Mesenchymal stem cell (in vitro differentiated cells and primary cell): Measurements from ENCODE around the gene PCDH19.

Experiments used
- DNase-seq: peaks from one replicate; pipeline ENCODE4 v3.0.0-alpha.2; 2013
- H2AFZ ChIP-seq: one replicate; pipeline ENCODE4 v1.6.1; 2013; ENCODE audit warnings: low read depth, mild to moderate bottlenecking, control low read depth, inconsistent platforms, low read length, moderate library complexity
- H2AK5ac ChIP-seq: 2 replicates; pipeline ENCODE4 v1.6.1; 2013; ENCODE audit warnings: low read length, moderate library complexity, mild to moderate bottlenecking, inconsistent platforms; ENCODE audit not compliant: severe bottlenecking
- H2BK120ac ChIP-seq: one replicate; pipeline ENCODE4 v1.6.1; 2013; ENCODE audit warnings: low read depth, mild to moderate bottlenecking, inconsistent platforms, low read length, moderate library complexity
- H2BK12ac ChIP-seq, 2 experiments: one replicate each; pipeline ENCODE4 v1.6.1; 2013; ENCODE audit warnings: inconsistent platforms in 2 of 2, low read length in 2 of 2, mild to moderate bottlenecking in 2 of 2, moderate library complexity in 2 of 2, control low read depth in 1 of 2
- H2BK15ac ChIP-seq: one replicate; pipeline ENCODE4 v1.6.1; 2013; ENCODE audit warnings: mild to moderate bottlenecking, low read depth, inconsistent platforms; ENCODE audit not compliant: poor library complexity, severe bottlenecking
- H2BK5ac ChIP-seq: 2 replicates; pipeline ENCODE4 v1.6.1; 2013; ENCODE audit warnings: low read depth, mild to moderate bottlenecking, low read length, control low read depth, inconsistent platforms; ENCODE audit not compliant: poor library complexity, severe bottlenecking
- H3K14ac ChIP-seq, 2 experiments: one replicate each; pipeline ENCODE4 v1.6.1; 2013; ENCODE audit warnings: inconsistent platforms in 2 of 2, low read length in 2 of 2, control low read depth in 1 of 2, mild to moderate bottlenecking in 1 of 2, moderate library complexity in 1 of 2
- H3K18ac ChIP-seq, 2 experiments: one replicate each; pipeline ENCODE4 v1.6.1; 2013; ENCODE audit warnings: inconsistent platforms in 2 of 2, low read length in 2 of 2, control low read depth in 1 of 2, low read depth in 1 of 2, mild to moderate bottlenecking in 1 of 2
- H3K23ac ChIP-seq, 2 experiments: one replicate each; pipeline ENCODE4 v1.6.1; 2013; ENCODE audit warnings: inconsistent platforms in 2 of 2, low read length in 2 of 2, mild to moderate bottlenecking in 2 of 2, moderate library complexity in 2 of 2, control low read depth in 1 of 2
- H3K27ac ChIP-seq: 2 replicates; pipeline ENCODE4 v1.5.1; 2013; ENCODE audit warnings: mild to moderate bottlenecking, moderate library complexity, low read length, control low read depth, inconsistent platforms; ENCODE audit not compliant: poor library complexity, severe bottlenecking
- H3K27me3 ChIP-seq, 2 experiments: 2 replicates each; pipeline versions ENCODE4 v1.6.1 to v1.7.0; 2013; ENCODE audit warnings: low read length in 2 of 2, mild to moderate bottlenecking in 2 of 2, moderate library complexity in 2 of 2, control low read depth in 1 of 2, inconsistent platforms in 1 of 2; ENCODE audit not compliant: control insufficient read depth in 1 of 2, insufficient read depth in 1 of 2
- H3K36me3 ChIP-seq, 2 experiments: 2 replicates each; pipeline versions ENCODE4 v1.6.1 to v1.7.0; 2013; ENCODE audit warnings: low read length in 2 of 2, control low read depth in 1 of 2, inconsistent platforms in 1 of 2, low read depth in 1 of 2, mild to moderate bottlenecking in 1 of 2; ENCODE audit not compliant: insufficient read depth in 2 of 2, control insufficient read depth in 1 of 2
- H3K4ac ChIP-seq, 2 experiments: one replicate each; pipeline ENCODE4 v1.6.1; 2013; ENCODE audit warnings: inconsistent platforms in 2 of 2, low read length in 2 of 2, mild to moderate bottlenecking in 2 of 2, moderate library complexity in 2 of 2, control low read depth in 1 of 2, low read depth in 1 of 2
- H3K4me1 ChIP-seq: 2 replicates; pipeline ENCODE4 v1.6.1; 2013; ENCODE audit warnings: low read depth, low read length, control low read depth; ENCODE audit not compliant: control insufficient read depth, insufficient read depth
- H3K4me2 ChIP-seq: 2 replicates; pipeline ENCODE4 v1.6.1; 2013; ENCODE audit warnings: low read length, mild to moderate bottlenecking, inconsistent platforms; ENCODE audit not compliant: poor library complexity, severe bottlenecking
- H3K4me3 ChIP-seq, 2 experiments: 2 replicates each; pipeline versions ENCODE4 v1.5.1 to v1.7.0; 2013; ENCODE audit warnings: low read length in 2 of 2, mild to moderate bottlenecking in 2 of 2, control low read depth in 1 of 2, low read depth in 1 of 2; ENCODE audit not compliant: insufficient read depth in 1 of 2
- H3K79me1 ChIP-seq: replicated peaks from 2 replicates; pipeline ENCODE4 v1.6.1; 2013; ENCODE audit warnings: mild to moderate bottlenecking, control low read depth, low read length, inconsistent platforms; ENCODE audit not compliant: poor library complexity, severe bottlenecking
- H3K9ac ChIP-seq: 2 replicates; pipeline ENCODE4 v1.7.0; 2013; ENCODE audit warnings: mild to moderate bottlenecking, low read length, moderate library complexity
- H3K9me3 ChIP-seq: 2 replicates; pipeline ENCODE4 v1.7.0; 2013; ENCODE audit warnings: mild to moderate bottlenecking, low read length; ENCODE audit not compliant: control insufficient read depth
- H4K8ac ChIP-seq: one replicate; pipeline ENCODE4 v1.6.1; 2013; ENCODE audit warnings: inconsistent platforms, mild to moderate bottlenecking, low read length, moderate library complexity
- H4K91ac ChIP-seq: one replicate; pipeline ENCODE4 v1.6.1; 2013; ENCODE audit warnings: mild to moderate bottlenecking, low read length, inconsistent platforms
- WGBS: methylation state at CpG from one replicate; pipeline ENCODE4 v1.1.7; 2013; ENCODE audit warnings: mixed read lengths; 5-methylcytosine and 5-hydroxymethylcytosine counted together

The PCDH19 gene

GRCh38 chrX:100350704-100351489 lies 59.2 kb downstream of the PCDH19 start:
- peaks cover 0 to 24% of the 10 kb centered on the region in 2 experiments for H3K27me3 ChIP-seq
- H3K4me2 ChIP-seq: no peak overlapping the region
- no peak overlapping the region for H3K23ac ChIP-seq
- no peak overlapping the region for H2BK12ac ChIP-seq
- no peaks in the 10 kb centered on the region for H3K4me1 ChIP-seq
- H3K18ac ChIP-seq: no peak overlapping the region
- no peak overlapping the region for H4K91ac ChIP-seq
- WGBS: 71% methylated on average over 4 of the region's 5 CpGs
- H2BK5ac ChIP-seq: no peak overlapping the region
- H3K4me3 ChIP-seq: no peak overlapping the region
- H3K27ac ChIP-seq: no peak overlapping the region
- no peaks in the 10 kb centered on the region for H3K36me3 ChIP-seq
- no peak overlapping the region for H3K9ac ChIP-seq
- H2BK15ac ChIP-seq: no peak overlapping the region
- H3K14ac ChIP-seq: no peak overlapping the region
- no peak overlapping the region for H4K8ac ChIP-seq
- no peak overlapping the region for H2BK120ac ChIP-seq
- H3K4ac ChIP-seq: no peak overlapping the region
- no peak overlapping the region for H2AK5ac ChIP-seq
- H2AFZ ChIP-seq: no peak overlapping the region
- DNase-seq: no peak
- H3K79me1 ChIP-seq: no peaks in the 10 kb centered on the region
- H3K9me3 ChIP-seq: no peaks in the 10 kb centered on the region

- Histone ChIP-seq H3K4me1 (no peaks in the 10 kb centered on the region), H2BK12ac (no peak overlapping the region), H2AK5ac (no peak overlapping the region), H3K27me3 (peaks cover 0 to 16% of the 10 kb centered on the region in 2 experiments), H3K23ac (no peak overlapping the region), H3K9ac (no peak overlapping the region), H3K27ac (no peak overlapping the region), H4K91ac (no peak overlapping the region), H3K9me3 (no peaks in the 10 kb centered on the region), H3K79me1 (no peaks in the 10 kb centered on the region), H2BK5ac (no peak overlapping the region), H2BK15ac (no peak overlapping the region), H2AFZ (no peak overlapping the region), H2BK120ac (no peak overlapping the region), H3K14ac (no peak overlapping the region), H3K36me3 (no peaks in the 10 kb centered on the region), H3K4me3 (no peak overlapping the region), H3K4ac (no peak overlapping the region), H4K8ac (no peak overlapping the region), H3K4me2 (no peak overlapping the region), H3K18ac (no peak overlapping the region)
- DNase-seq: no peak
Measured at GRCh38 chrX:100349391-100349790, 60.7 kb downstream of the PCDH19 start.

- no peak overlapping the region for H3K14ac ChIP-seq
- no peaks in the 10 kb centered on the region for H3K36me3 ChIP-seq
- no peak overlapping the region for H2BK15ac ChIP-seq
- no peak overlapping the region for H4K8ac ChIP-seq
- H3K79me1 ChIP-seq: no peaks in the 10 kb centered on the region
- no peak overlapping the region for H2BK12ac ChIP-seq
- H3K4me1 ChIP-seq: no peaks in the 10 kb centered on the region
- H2AFZ ChIP-seq: no peak overlapping the region
- H3K9ac ChIP-seq: no peak overlapping the region
- no peak overlapping the region for H3K4me2 ChIP-seq
- peaks cover 0 to 20% of the 10 kb centered on the region in 2 experiments for H3K27me3 ChIP-seq
- no peak overlapping the region for H3K4ac ChIP-seq
- no peak overlapping the region for H2AK5ac ChIP-seq
- WGBS: 50% methylated on average over 1 of the region's 4 CpGs
- H3K23ac ChIP-seq: no peak overlapping the region
- H3K9me3 ChIP-seq: no peaks in the 10 kb centered on the region
- no peak overlapping the region for H3K18ac ChIP-seq
- no peak overlapping the region for H4K91ac ChIP-seq
- no peak overlapping the region for H2BK120ac ChIP-seq
- DNase-seq: no peak
- H3K27ac ChIP-seq: no peak overlapping the region
- no peak overlapping the region for H2BK5ac ChIP-seq
- H3K4me3 ChIP-seq: no peak overlapping the region
Measured at GRCh38 chrX:100341142-100341510, 68.9 kb downstream of the PCDH19 start.

GRCh38 chrX:100340491-100341141 lies 69.5 kb downstream of the PCDH19 start:
- Histone ChIP-seq H4K8ac (no peak overlapping the region), H3K23ac (no peak overlapping the region), H4K91ac (no peak overlapping the region), H3K4ac (no peak overlapping the region), H2AK5ac (no peak overlapping the region), H3K9ac (no peak overlapping the region), H3K36me3 (no peaks in the 10 kb centered on the region), H3K4me2 (no peak overlapping the region), H2BK5ac (no peak overlapping the region), H2BK15ac (no peak overlapping the region), H3K18ac (no peak overlapping the region), H3K27ac (no peak overlapping the region), H3K14ac (no peak overlapping the region), H2BK120ac (no peak overlapping the region), H2BK12ac (no peak overlapping the region), H2AFZ (no peak overlapping the region), H3K27me3 (peaks cover 0 to 20% of the 10 kb centered on the region in 2 experiments), H3K4me3 (no peak overlapping the region), H3K9me3 (no peaks in the 10 kb centered on the region), H3K4me1 (no peaks in the 10 kb centered on the region), H3K79me1 (no peaks in the 10 kb centered on the region)
- DNase-seq: no peak
